Stomach (tissue), 9 donors: Measurements from ENCODE around the gene RPL10. TPM values are rescaled to one million over a fixed set of nuclear protein-coding genes. Genes with fewer than 3 reads are reported as not detected.

Source experiments
- DNase-seq, 2 donors: peaks; one replicate each; pipeline versions ENCODE4 v3.0.0 to v3.0.0-alpha.2; 2013 to 2019
- H3K27ac ChIP-seq, 5 donors: fragments of 200-600 bp in 4 of 5; sonication (generic) in 4 of 5; one replicate each; pipeline ENCODE4 v1.5.1; 2013 to 2019; ENCODE audit warnings: mild to moderate bottlenecking in 1 of 5, moderate library complexity in 1 of 5
- H3K27me3 ChIP-seq, 3 donors: fragments of 200-600 bp; sonication (generic); one replicate each; pipeline ENCODE4 v1.5.1; 2017 to 2019; ENCODE audit warnings: mixed run types in 1 of 3
- H3K36me3 ChIP-seq, 4 donors: fragments of 200-600 bp; sonication (generic); 1 replicate in 3 of 4; 2 replicates in 1 of 4; pipeline ENCODE4 v1.5.1; 2016 to 2019
- H3K4me1 ChIP-seq, 4 donors: fragments of 200-600 bp; sonication (generic); one replicate each; pipeline ENCODE4 v1.5.1; 2016 to 2019
- H3K4me3 ChIP-seq, 4 donors: fragments of 200-600 bp; sonication (generic) in 3 of 4; one replicate each; pipeline ENCODE4 v1.5.1; 2016 to 2019; ENCODE audit warnings: mild to moderate bottlenecking in 1 of 4
- H3K9me3 ChIP-seq, 4 donors: fragments of 200-600 bp; sonication (generic); one replicate each; pipeline ENCODE4 v1.5.1; 2016 to 2019
- EP300 ChIP-seq: sonication (generic); formaldehyde crosslinking; IDR thresholded peaks from one replicate; pipeline ENCODE4 v1.6.1; 2017; ENCODE audit warnings: antibody characterized with exemption
- POLR2A ChIP-seq, 4 donors: fragments of 450-650 bp; IDR thresholded peaks; one replicate each; pipeline ENCODE4 v1.6.1; 2016; ENCODE audit warnings: antibody characterized with exemption in 4 of 4, control low read depth in 2 of 4, mild to moderate bottlenecking in 1 of 4, moderate library complexity in 1 of 4
- POLR2AphosphoS5 ChIP-seq, 3 donors: sonication (generic); formaldehyde crosslinking; IDR thresholded peaks; one replicate each; pipeline ENCODE4 v1.6.1; 2016; ENCODE audit warnings: antibody characterized with exemption in 3 of 3
- WGBS, 5 donors: extraction: QIAGEN DNeasy Blood & Tissue Kit in 3 of 5; methylation state at CpG; one replicate each; pipeline versions ENCODE4 v1.1.5 to v1.1.7; 2013 to 2018; 5-methylcytosine and 5-hydroxymethylcytosine counted together
- intact Hi-C: fragments of 100-400 bp; cut with DNase I; formaldehyde crosslinking; loops from one replicate; pipeline ENCODE4 v1.15.1; 2023; ENCODE audit warnings: low total_unique reads
- polyA plus RNA-seq, 3 donors: library from polyadenylated mRNA; stranded (reverse); fragments of 200-250 nt; gene quantifications; one replicate each; pipeline ENCODE4 v1.2.3, GENCODE V29; 2013
- total RNA-seq, 5 donors: library from RNA; depleted of rRNA; stranded (reverse); fragments of >200 nt; gene quantifications; one replicate each; pipeline versions ENCODE4 v1.1.0 to v1.2.3, GENCODE V29; 2014 to 2016
- TF ChIP-seq, protein P1 (sequence below), 7 experiments: fragments of 450-650 bp in 4 of 7; fragments of 200-600 bp in 3 of 7; sonication (generic) in 3 of 7; IDR thresholded peaks; one replicate each; pipeline ENCODE4 v1.5.1; 2016 to 2019; ENCODE audit warnings: antibody characterized with exemption in 7 of 7, control low read depth in 2 of 7, mild to moderate bottlenecking in 1 of 7
- donor health status: healthy with polysubstance abuse.
- donor health status: Bipolar disorder and iron deficiency.
- donor health status: healthy.

The RPL10 gene
- total and polyA plus RNA-seq, 8 donors: 783 to 8,616 (median 2,882) TPM

DNA sequence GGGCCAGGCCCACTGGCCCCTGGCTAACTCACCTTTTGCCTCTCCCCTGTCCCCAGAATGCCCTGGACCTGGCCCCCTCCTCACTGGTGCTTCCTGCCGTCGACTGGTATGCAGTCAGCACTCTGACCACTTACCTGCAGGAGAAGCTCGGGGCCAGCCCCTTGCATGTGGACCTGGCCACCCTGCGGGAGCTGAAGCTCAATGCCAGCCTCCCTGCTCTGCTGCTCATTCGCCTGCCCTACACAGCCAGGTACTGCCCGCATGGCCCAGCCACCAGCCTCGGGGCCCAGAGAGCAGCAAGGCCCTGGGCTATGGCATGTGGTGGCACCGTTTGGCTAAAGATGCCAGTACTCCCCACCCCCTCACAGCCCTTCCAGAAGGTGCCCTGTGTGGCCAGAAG, 34.0 kb downstream of the RPL10 start:
- H3K4me1 ChIP-seq: peaks cover 0 to 53% (median 29%) of the 10 kb centered on the region in 4 donors
- DNase-seq: no peak
- TF ChIP-seq POLR2A (IDR thresholded peaks at IDR 0.05): no peak
- TF ChIP-seq, protein P1, sequence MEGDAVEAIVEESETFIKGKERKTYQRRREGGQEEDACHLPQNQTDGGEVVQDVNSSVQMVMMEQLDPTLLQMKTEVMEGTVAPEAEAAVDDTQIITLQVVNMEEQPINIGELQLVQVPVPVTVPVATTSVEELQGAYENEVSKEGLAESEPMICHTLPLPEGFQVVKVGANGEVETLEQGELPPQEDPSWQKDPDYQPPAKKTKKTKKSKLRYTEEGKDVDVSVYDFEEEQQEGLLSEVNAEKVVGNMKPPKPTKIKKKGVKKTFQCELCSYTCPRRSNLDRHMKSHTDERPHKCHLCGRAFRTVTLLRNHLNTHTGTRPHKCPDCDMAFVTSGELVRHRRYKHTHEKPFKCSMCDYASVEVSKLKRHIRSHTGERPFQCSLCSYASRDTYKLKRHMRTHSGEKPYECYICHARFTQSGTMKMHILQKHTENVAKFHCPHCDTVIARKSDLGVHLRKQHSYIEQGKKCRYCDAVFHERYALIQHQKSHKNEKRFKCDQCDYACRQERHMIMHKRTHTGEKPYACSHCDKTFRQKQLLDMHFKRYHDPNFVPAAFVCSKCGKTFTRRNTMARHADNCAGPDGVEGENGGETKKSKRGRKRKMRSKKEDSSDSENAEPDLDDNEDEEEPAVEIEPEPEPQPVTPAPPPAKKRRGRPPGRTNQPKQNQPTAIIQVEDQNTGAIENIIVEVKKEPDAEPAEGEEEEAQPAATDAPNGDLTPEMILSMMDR (IDR thresholded peaks at IDR 0.05): no peak
- TF ChIP-seq EP300: no peak
- no peak for TF ChIP-seq POLR2AphosphoS5 (IDR thresholded peaks at IDR 0.05)
- H3K9me3 ChIP-seq: peaks cover 0 to 3% (median 0%) of the 10 kb centered on the region in 4 donors
- H3K27ac ChIP-seq: no peak overlapping the region
- intact Hi-C loops: no loop called here
- peaks cover 4 to 45% (median 37%) of the 10 kb centered on the region in 4 donors for H3K36me3 ChIP-seq
- no peak overlapping the region for H3K4me3 ChIP-seq
- 75 to 95% (median 87%) methylated on average over 5 to 8 of the region's 8 CpGs; no CpG with 5 or more reads in 1 of the 5 donors for WGBS, 5 donors
- no peaks in the 10 kb centered on the region for H3K27me3 ChIP-seq

DNA sequence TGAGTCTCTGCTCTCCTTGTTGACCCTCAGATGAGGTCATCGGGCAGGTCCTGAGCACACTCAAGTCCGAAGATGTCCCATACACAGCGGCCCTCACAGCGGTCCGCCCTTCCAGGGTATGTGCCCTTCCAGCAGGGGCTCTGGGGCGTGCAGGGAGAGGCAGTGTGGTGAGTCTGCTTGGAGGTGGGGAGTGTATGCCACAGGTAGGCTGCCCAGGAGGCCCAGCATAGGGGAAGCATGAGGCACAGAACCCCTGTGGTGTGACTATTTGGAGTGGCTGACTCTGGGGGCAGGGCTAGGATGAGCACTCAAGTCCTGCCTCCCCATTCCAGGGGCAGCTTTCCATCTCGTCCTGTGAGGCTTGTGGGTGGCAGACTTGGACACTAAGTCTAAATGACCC, 35.4 kb downstream of the RPL10 start:
- DNase-seq: no peak
- Histone ChIP-seq H3K9me3 (peaks cover 0 to 3% (median 0%) of the 10 kb centered on the region in 4 donors), H3K36me3 (peaks cover 4 to 45% (median 39%) of the 10 kb centered on the region in 4 donors), H3K4me3 (no peak overlapping the region), H3K4me1 (peaks cover 0 to 53% (median 32%) of the 10 kb centered on the region in 4 donors), H3K27me3 (no peaks in the 10 kb centered on the region), H3K27ac (no peak overlapping the region)
- TF ChIP-seq POLR2AphosphoS5 (IDR thresholded peaks at IDR 0.05) (no peak), EP300 (no peak), POLR2A (IDR thresholded peaks at IDR 0.05) (no peak)
- TF ChIP-seq, protein P1 (IDR thresholded peaks at IDR 0.05): no peak
- 77 to 90% (median 85%) methylated on average over 6 to 7 of the region's 7 CpGs for WGBS, 5 donors
- intact Hi-C loops: no loop called here

DNA sequence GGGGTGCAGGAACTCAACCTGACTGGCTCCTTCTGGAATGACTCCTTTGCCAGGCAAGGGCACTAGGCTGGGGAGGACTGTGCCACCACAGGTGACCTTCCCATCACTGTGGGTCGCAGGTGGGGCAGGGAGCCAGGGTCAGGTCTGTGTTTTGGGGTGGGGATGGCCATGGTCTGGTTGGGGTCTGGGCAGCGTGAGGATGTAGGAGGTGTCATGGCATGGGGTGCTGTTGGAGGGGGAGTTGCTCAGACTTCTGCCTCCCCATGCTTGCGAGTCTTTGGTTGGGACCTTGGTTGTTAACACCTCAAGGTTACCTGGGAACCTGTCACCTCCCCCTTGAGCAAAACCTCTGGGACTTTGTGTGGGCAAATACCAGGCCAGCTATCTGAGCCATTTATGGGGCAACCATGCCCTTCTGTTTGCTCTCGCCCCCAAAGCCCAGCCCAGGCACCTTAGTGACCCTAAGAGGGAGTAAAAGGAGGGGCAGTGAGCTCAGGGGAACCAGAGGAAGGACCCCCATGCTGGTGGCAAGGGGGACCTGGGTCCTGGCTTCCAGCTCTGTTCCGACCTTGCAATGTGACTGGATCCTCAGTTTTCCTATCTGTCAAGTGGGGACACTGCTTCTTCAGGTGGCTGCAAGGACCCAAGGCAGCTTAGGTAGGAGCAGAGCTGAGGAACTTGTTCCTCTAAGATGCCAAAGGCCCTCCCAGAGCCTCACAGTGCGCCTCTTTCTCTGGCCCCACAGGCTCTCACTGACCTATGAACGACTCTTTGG, 36.4 kb downstream of the RPL10 start:
- Histone ChIP-seq H3K36me3 (peaks cover 4 to 54% (median 41%) of the 10 kb centered on the region in 4 donors), H3K9me3 (peaks cover 0 to 3% (median 0%) of the 10 kb centered on the region in 4 donors), H3K4me3 (no peak overlapping the region), H3K27ac (no peak overlapping the region), H3K4me1 (peaks cover 0 to 55% (median 28%) of the 10 kb centered on the region in 4 donors), H3K27me3 (no peaks in the 10 kb centered on the region)
- DNase-seq: no peak
- WGBS, 5 donors: 76 to 97% (median 92%) methylated on average over 3 to 7 of the region's 7 CpGs
- TF ChIP-seq POLR2A (IDR thresholded peaks at IDR 0.05) (no peak), EP300 (no peak), POLR2AphosphoS5 (IDR thresholded peaks at IDR 0.05) (no peak)
- TF ChIP-seq, protein P1 (IDR thresholded peaks at IDR 0.05): no peak
- intact Hi-C loops: no loop called here

DNA sequence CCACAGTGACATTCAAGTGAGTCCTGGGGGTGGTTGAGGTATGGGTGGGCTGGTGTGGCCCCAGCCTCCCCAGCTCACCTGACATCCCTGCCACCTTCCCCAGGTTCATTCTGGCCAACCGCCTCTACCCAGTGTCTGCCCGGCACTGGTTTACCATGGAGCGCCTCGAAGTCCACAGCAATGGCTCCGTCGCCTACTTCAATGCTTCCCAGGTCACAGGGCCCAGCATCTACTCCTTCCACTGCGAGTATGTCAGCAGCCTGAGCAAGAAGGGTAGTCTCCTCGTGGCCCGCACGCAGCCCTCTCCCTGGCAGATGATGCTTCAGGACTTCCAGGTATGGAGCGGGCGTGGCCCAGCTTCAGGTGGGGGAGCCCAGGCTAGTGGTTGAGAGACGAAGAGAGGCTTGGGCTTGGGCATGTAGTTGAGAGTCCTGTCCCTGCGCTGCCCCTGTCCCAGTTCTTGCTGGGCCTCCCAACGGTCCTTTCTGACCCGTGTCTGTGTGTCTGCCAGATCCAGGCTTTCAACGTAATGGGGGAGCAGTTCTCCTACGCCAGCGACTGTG, 37.1 kb downstream of the RPL10 start:
- no peak for DNase-seq
- WGBS, 5 donors: 90 to 97% (median 92%) methylated on average over 13 to 19 of the region's 19 CpGs
- Histone ChIP-seq H3K27me3 (no peaks in the 10 kb centered on the region), H3K36me3 (peaks cover 4 to 60% (median 47%) of the 10 kb centered on the region in 4 donors), H3K4me3 (no peak overlapping the region), H3K9me3 (peaks cover 0 to 3% (median 0%) of the 10 kb centered on the region in 4 donors), H3K27ac (no peak overlapping the region), H3K4me1 (peaks cover 0 to 54% (median 24%) of the 10 kb centered on the region in 4 donors)
- TF ChIP-seq, protein P1 (IDR thresholded peaks at IDR 0.05): no peak
- TF ChIP-seq POLR2AphosphoS5 (IDR thresholded peaks at IDR 0.05): no peak
- no peak for TF ChIP-seq EP300
- TF ChIP-seq POLR2A (IDR thresholded peaks at IDR 0.05): no peak
- intact Hi-C loops: no loop called here
